GM12892 (cell line): Measurements from ENCODE around the gene TBC1D26.

Experiments used
- POLR2A ChIP-seq: IDR thresholded peaks from 2 replicates; pipeline ENCODE4 v1.6.1; 2011; ENCODE audit warnings: low read depth, low read length, control low read depth
- POLR2AphosphoS5 ChIP-seq: IDR thresholded peaks from 2 replicates; pipeline ENCODE4 v1.6.1; 2011; ENCODE audit warnings: low read depth, low read length, control low read depth

- peak; percentile 57; the same call in 1 of the 2 replicates for TF ChIP-seq POLR2A
- TF ChIP-seq POLR2AphosphoS5 = peak; percentile 38; the same call in 1 of the 2 replicates
Measured at GRCh38 chr17:15699413-15699924, 32.6 kb upstream of the TBC1D26 start, which contains the start of gene ZNF286A.
